ENCODE results near the gene TMEM43.
"Not testable (repeated sequence)": the region's sequence is repeated elsewhere in the genome, so short reads cannot be mapped to it uniquely, and the experiment has no call there.

The TMEM43 gene

GRCh38 chr3:14124615-14125192, at the start of gene TMEM43, which contains the start of gene CHCHD4:
Gene TMEM43, plus strand, starts transcription at chr3:14125052. Its CDS starts 142 bp downstream, at chr3:14125194.
Gene CHCHD4, minus strand, starts transcription at chr3:14124870. Its CDS starts 194 bp downstream, at chr3:14124676.
- DNase-seq = peak; percentile 96

- not testable (repeated sequence) for DNase-seq
These were observed 49.6 kb upstream of the TMEM43 start for GRCh38 chr3:14075233-14075632.

GRCh38 chr3:14077310-14077709, 47.5 kb upstream of the TMEM43 start:
- DNase-seq = no peak

GRCh38 chr3:14082108-14082657, 42.7 kb upstream of the TMEM43 start:
- DNase-seq = no peak

- DNase-seq = not testable (repeated sequence)
These were observed 37.4 kb upstream of the TMEM43 start for GRCh38 chr3:14087461-14087860.

- not testable (repeated sequence) for DNase-seq
These were observed 32.9 kb upstream of the TMEM43 start for GRCh38 chr3:14091959-14092358.

- DNase-seq = no peak
These were observed 32.4 kb upstream of the TMEM43 start for GRCh38 chr3:14092464-14092863.

GRCh38 chr3:14093831-14094230, 31.0 kb upstream of the TMEM43 start:
- no peak for DNase-seq

- no peak for DNase-seq
These were observed 28.1 kb upstream of the TMEM43 start for GRCh38 chr3:14096742-14097141.

GRCh38 chr3:14097616-14098391, 27.0 kb upstream of the TMEM43 start:
- no peak for DNase-seq

- not testable (repeated sequence) for DNase-seq
These were observed 15.0 kb upstream of the TMEM43 start for GRCh38 chr3:14109821-14110220.

- no peak for DNase-seq
These were observed 14.2 kb upstream of the TMEM43 start for GRCh38 chr3:14110699-14111098.

GRCh38 chr3:14113965-14114635, 10.8 kb upstream of the TMEM43 start:
- DNase-seq = no peak

GRCh38 chr3:14117468-14118399, 7.1 kb upstream of the TMEM43 start:
- no peak for DNase-seq

- peak; percentile 6 for DNase-seq
These were observed 6.2 kb upstream of the TMEM43 start for GRCh38 chr3:14118400-14119381.

- DNase-seq = no peak
These were observed 5.2 kb upstream of the TMEM43 start for GRCh38 chr3:14119651-14120050.

- DNase-seq = no peak
These were observed 4.5 kb upstream of the TMEM43 start for GRCh38 chr3:14120111-14120920.

- DNase-seq = not testable (repeated sequence)
These were observed 3.9 kb upstream of the TMEM43 start for GRCh38 chr3:14120921-14121448.

GRCh38 chr3:14121859-14122258, 3.0 kb upstream of the TMEM43 start:
- no peak for DNase-seq

- DNase-seq = no peak
These were observed 2.6 kb upstream of the TMEM43 start for GRCh38 chr3:14122301-14122700.

Data from NCI-H510A treated with DMSO at 0.1 percent for 48 hours (cell line).